ENCODE data around the gene FOXA2.

GRCh38 chr20:22568872-22569344 is 15.5 kb downstream of the FOXA2 start:
- TF ChIP-seq CTCF (IDR thresholded peaks at IDR 0.05) (no peak), POLR2A (IDR thresholded peaks at IDR 0.05) (no peak)
